ENCODE data around the gene FRRS1L.

DNA sequence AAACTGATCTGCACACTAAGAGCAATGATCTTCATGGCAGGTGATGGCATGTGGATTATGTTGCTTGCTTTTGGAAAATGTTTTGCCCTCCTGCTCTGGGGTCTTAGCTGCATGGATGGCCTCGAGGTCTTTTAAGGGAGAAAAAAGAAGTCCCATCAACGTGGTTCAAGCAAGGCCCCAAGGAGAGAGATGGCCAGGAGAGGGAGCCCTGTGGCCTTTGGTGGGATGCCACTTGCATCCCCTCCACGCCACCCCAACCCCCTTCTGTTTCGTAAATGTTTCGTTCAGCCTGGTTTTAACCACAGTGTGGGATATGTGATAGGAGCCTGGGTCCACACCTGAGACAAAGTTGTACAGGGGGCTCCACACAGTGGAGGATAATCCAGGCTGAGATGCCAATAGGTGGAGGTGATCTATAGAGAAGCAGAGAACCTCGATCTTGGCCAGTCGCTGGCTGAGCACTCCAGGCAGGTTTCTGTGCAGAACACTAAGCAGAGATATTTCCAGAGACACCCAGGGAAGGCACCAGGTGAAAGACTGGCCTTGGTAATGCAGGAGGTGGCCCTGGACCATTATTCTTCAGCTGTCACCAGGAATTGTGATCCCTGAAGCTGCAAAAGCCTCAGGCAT, 25.8 kb upstream of the FRRS1L start:
- TF ChIP-seq, protein P1, sequence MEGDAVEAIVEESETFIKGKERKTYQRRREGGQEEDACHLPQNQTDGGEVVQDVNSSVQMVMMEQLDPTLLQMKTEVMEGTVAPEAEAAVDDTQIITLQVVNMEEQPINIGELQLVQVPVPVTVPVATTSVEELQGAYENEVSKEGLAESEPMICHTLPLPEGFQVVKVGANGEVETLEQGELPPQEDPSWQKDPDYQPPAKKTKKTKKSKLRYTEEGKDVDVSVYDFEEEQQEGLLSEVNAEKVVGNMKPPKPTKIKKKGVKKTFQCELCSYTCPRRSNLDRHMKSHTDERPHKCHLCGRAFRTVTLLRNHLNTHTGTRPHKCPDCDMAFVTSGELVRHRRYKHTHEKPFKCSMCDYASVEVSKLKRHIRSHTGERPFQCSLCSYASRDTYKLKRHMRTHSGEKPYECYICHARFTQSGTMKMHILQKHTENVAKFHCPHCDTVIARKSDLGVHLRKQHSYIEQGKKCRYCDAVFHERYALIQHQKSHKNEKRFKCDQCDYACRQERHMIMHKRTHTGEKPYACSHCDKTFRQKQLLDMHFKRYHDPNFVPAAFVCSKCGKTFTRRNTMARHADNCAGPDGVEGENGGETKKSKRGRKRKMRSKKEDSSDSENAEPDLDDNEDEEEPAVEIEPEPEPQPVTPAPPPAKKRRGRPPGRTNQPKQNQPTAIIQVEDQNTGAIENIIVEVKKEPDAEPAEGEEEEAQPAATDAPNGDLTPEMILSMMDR (IDR thresholded peaks at IDR 0.05): peak; percentile 31 to 41 (median 34)
- TF ChIP-seq POLR2A (IDR thresholded peaks at IDR 0.05): no peak

Measured in ovary (tissue), 3 donors.